Measurements from ENCODE around the gene NUDT3.

DNA sequence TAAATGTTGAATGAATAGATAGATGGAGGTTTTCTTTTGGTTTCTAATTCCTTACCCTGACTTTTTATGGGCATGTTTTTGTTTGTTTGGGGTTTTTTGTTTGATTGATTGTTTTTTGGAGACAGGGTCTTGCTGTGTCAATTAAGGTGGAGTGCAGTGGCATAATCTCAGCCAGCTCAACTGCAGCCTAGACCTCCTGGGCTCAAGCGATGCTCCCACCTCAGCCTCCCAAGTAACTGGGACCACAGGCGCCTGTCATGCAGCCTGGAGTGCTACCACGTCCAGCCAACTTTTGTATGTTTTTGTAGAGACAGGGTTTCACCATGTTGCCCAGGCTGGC, 1.5 kb upstream of the NUDT3 start:
- TF ChIP-seq, protein P1, sequence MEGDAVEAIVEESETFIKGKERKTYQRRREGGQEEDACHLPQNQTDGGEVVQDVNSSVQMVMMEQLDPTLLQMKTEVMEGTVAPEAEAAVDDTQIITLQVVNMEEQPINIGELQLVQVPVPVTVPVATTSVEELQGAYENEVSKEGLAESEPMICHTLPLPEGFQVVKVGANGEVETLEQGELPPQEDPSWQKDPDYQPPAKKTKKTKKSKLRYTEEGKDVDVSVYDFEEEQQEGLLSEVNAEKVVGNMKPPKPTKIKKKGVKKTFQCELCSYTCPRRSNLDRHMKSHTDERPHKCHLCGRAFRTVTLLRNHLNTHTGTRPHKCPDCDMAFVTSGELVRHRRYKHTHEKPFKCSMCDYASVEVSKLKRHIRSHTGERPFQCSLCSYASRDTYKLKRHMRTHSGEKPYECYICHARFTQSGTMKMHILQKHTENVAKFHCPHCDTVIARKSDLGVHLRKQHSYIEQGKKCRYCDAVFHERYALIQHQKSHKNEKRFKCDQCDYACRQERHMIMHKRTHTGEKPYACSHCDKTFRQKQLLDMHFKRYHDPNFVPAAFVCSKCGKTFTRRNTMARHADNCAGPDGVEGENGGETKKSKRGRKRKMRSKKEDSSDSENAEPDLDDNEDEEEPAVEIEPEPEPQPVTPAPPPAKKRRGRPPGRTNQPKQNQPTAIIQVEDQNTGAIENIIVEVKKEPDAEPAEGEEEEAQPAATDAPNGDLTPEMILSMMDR (IDR thresholded peaks at IDR 0.05), result no peak
- TF ChIP-seq POLR2A (IDR thresholded peaks at IDR 0.05), result no peak
